GM18520 (cell line): ENCODE measurements around the gene VEGFC.

Experiments
- ATAC-seq: cut with Tn5 transposase; IDR thresholded peaks from one replicate; pipeline ENCODE4 v1.9.1; 2021; ENCODE audit not compliant: unreplicated experiment

Gene VEGFC

GRCh38 chr4:176799653-176800052 is 6.9 kb upstream of the VEGFC start:
- no peak for ATAC-seq

DNA sequence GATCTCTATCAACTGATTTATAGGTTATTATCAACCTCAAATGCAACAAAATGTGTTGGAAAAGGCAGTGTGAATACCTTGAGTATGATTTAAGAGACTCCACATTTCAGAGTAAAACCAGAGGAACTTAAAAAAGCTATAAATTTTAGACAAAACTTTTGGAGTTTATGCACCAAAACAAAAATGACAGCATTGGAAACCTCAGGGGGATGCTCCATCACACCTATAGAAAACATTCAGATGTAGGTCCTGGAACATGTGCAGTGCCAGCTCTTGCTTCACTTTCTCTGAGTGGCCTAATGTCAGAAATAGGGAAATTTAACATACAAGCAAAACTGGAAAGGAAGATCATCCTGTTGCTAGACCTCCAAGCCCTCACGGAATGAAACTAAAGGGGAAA is 5.8 kb upstream of the VEGFC start:
- ATAC-seq: no peak

GRCh38 chr4:176795441-176795840 is 2.7 kb upstream of the VEGFC start:
- no peak for ATAC-seq

DNA sequence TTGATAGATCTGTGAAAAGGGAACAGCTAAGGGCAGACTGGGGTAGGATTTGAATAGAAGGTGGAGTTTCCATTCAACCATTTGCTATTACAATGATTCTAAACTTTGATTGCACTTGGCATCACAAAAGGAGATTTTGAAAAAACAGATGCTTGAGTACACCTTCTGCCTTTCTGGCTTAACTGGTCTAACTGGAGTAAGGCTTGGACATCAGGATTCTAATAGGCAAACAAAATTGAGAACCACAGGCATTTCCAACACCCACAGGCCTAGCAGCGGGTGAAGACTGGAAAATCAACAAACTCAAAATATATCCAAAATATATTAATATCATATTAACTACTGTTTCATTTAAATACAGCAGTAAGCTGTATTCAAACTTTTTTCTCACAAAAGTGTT is 1.9 kb upstream of the VEGFC start:
- no peak for ATAC-seq

DNA sequence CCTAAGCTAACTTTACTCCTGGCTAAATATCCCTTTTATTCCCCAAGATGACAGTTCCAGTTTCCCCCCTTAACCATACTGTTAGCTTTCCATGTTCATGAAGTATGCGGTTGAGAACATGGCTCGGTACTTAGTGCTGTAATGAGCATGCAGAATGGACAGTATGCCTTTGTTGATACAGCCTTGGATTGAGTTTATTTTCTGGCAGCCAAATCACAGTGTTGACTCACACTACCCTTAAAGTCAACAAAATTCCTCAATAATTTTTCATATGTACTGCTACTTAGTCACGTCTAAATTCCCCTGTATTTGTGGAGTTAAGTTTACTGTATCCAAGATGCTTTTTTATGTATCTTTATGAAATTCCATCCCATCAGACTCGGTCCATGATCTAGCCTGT is 1.4 kb upstream of the VEGFC start:
- ATAC-seq: no peak

GRCh38 chr4:176793060-176793605 is 411 bp upstream of the VEGFC start:
- no peak for ATAC-seq

DNA sequence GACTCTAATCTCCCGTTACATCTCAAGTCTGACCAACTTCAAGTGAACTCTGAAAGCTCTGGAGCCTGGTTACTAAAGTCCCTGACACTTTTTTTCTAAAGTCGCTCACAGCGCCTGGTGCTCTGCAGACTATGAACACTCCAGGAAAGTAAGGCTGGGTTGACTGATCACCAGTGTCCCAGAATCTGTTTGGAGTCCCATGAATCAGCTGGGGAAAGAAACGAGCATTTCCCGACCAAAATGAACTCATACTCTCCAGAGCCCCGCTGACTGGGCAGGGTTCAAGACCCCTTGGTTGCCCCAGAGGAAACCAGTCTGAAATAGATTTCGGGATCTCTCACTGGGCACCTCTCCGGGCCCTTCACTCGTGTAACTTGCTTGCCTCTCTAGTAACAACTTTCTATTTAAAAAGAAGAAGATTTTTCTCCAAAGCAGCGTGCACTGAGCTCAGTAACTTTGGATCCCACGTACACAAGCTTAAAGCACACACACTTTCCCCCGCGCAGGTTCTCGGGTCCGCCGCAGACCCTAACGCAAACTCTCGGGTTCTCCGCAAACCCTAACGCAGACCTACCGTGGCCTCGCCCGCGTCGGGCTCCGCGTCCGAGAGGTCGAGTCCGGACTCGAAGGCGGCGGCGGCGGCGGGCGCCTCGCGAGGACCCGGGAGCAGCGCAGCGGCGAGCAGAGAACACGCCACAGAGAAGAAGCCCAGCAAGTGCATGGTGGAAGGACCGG is 964 bp downstream of the VEGFC start:
- ATAC-seq: no peak

DNA sequence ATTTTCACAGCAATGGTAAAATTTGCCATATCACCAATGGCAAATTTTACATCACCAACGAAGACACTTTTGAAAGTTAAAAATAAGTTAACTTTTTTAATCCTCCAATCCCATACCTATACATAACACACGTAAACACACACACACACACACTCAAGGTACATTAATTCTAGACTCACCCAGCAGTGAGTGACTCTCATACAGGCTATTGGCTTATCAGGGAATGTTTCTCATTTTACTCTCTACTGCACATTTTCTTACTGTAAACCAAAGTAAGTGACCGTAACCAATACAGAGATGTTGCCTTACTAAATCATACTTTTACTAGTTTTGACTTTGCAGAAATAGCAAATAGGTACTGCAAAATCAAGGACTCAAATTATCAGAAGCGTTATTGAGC is 2.3 kb downstream of the VEGFC start:
- ATAC-seq: no peak

DNA sequence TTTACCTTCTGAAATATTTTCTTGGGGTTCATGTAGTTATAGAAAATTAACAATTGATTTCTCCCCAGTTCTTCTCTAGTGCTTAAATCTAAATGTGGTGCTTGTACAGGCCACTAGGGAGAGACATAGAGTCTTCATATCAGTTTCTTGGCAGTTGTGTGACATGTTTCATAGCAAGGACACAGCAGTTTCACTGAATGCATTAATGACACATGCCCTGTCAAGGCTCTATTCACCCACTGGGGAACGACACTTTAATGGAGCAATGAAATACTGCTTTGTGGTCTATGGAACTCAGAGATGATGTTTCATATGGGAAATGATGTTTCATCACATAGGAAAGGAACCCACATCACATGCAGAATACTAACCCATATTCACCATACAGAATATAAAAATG is 2.8 kb downstream of the VEGFC start:
- ATAC-seq: peak; percentile 50

DNA sequence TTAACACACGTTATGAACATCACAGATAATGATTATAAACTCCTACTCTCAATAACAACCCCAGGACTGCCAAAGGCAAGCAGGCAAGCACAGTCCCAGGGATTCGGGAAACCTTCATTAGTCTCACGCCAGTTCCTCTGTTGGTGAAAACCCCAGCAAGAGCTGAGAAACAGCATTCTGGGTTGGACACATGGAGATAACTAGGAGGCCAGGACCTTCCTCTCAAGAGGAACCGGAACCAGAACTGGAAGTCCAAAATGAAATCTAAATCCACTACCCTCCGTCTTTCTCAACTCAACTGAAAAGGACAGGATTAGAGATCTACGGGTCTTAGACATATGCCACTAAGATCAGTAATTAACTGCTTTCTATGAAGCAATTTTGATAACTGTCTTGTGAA is 3.8 kb downstream of the VEGFC start:
- no peak for ATAC-seq

DNA sequence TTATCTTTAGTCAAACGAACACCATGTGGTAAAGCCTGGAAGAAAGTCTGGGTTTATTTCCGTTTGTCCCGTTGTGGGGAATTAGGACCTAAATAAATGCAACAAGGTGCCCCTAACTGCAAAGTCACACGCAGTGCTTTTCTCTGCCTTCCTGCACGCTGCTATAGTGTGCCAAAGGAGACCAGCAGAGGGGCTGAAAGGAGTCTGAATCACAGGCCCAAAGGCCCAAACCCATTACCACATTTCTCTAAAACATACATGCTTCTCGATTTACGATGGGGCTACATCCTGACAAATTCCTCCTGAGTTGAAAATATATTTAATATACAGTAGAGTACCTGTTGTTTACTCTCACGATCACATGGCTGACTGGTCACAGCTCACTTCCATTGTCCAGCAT is 4.5 kb downstream of the VEGFC start:
- ATAC-seq: no peak

GRCh38 chr4:176784816-176785215 is 7.9 kb downstream of the VEGFC start:
- no peak for ATAC-seq

- no peak for ATAC-seq
Observed at GRCh38 chr4:176782794-176783193, 9.9 kb downstream of the VEGFC start.

- ATAC-seq: no peak
Observed at GRCh38 chr4:176782191-176782590, 10.5 kb downstream of the VEGFC start.

DNA sequence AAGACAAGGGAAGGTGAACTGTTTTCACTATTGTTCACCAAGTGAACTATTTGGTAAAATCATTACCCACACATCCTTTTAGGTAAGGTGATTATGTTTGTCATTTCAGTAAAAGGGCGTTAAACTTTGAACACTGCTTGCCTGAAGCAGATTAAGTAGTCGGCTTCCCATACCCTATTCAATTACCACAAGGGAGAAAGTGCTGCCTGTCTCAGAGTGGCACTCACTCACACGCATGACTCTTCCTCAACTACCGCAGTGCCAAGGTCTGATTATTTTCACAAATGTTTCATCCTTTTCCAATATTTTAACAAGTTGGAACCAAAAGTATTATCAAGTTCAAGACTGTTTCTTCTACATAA is 11.0 kb downstream of the VEGFC start:
- no peak for ATAC-seq

DNA sequence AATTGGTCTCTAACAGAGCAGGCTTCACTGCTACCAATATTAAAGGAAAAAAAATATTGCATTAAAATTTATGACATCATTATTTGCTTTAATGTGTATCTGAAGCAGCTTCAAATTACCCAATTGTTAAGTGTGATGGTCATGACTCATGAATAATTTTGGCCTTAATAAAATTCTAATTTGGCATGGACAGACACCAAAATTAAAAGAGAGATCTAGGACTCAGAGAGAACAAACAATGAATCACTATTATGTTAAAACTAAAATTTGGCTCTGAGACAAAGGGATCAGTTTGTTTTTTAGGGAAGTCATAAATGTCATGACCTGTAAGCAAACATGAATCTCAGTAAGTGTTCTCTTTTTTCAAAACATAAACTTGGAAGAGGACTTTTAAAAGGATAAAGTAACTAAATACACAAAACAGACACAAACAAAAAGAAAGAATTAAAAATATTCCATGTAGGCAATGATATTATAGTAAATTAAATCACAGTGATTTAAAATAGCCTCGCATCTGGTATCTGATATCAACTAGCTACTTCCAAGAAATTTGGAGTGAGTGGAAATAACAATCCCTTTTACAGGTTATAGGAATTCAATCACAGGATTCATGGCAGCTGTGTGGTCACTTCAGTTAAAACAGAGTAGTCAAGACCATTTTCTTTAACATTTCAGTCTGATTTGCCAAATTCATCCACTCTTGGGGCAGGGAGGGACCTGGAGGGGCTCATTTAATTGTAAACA is 11.6 kb downstream of the VEGFC start:
- ATAC-seq: no peak

- no peak for ATAC-seq
Observed at GRCh38 chr4:176779421-176779820, 13.3 kb downstream of the VEGFC start.

DNA sequence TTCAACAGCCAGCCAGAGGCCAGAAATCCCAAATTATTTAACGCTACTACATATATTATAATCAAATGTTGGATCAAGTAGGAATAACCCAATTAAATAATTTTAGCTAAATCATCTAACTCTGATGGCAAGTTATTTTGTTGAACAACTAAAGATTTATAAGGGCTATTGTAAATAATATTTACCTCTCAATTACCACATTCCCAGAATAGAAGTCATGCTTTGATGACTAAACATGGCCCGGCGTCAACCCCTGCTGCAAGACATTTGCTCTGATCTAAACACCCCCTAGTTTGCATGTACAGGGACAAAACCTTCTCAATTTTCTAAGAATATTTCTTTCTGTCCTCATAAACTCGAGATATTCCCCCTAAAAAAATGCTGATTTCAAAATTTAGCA is 14.2 kb downstream of the VEGFC start:
- ATAC-seq: no peak

- no peak for ATAC-seq
Observed at GRCh38 chr4:176778063-176778462, 14.7 kb downstream of the VEGFC start.

GRCh38 chr4:176775338-176775737 is 17.4 kb downstream of the VEGFC start:
- ATAC-seq: no peak

DNA sequence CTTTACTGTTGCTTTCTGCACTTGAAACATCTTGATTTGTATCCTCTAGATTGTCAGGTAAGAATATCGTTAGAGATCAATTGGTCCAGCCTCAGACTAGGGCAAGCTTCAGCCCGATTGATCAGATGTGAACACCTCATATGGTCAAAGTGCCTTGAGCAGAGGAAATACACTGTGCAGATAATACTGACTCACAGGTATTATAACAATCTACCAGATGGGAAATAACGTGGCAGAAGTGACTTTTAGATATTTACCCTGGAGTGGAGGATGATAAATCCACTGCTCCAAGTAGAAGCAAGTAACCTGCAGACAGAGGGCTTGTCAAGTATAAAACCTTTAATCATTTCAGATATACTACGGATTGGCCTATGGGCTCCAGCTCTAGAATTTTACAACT is 17.9 kb downstream of the VEGFC start:
- ATAC-seq: no peak

DNA sequence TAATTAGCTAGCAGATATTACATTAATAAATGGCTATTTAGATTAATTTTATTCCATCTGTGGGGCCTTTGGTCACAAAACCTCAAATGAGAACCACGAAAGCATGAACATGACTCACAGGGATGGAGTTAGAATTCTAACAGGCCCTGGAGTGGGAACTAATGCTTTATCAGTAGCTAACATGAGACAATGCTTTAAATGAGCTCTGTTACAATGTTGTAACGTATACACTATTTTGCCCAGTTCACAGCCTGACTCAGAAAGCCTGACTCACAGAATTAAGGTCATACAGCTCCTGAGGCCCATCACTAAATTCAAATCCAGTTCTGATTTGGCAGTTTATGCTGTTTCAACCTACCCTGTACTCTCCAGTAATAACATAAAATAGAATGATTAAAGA is 23.2 kb downstream of the VEGFC start:
- ATAC-seq: no peak

DNA sequence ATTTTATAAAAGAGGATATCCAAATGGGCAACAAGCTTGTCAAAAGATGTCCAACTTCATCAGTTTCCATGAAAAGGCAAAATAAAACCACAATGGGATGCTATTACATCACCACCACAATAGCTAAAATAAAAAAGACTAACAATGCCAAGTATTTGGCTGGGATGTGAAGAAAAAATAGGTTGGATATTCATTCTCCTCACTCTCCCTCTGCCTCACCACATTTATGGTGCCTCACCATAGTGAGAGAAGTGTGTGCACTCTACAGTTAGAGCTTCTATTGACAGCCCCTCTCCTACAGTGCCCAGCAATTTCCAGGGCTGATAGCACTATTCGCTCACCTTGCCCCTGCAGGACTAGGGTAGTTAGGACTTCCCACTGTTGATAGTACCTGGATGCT is 25.5 kb downstream of the VEGFC start:
- no peak for ATAC-seq
